GM12864 (cell line): ENCODE measurements around the gene GPR135.

ENCODE experiments used
- DNase-seq: peaks from one replicate; pipeline ENCODE4 v3.0.0-alpha.2; 2011; ENCODE audit warnings: low read depth
- H3K4me3 ChIP-seq: 2 replicates; pipeline ENCODE4 v1.5.1; 2011; ENCODE audit warnings: mild to moderate bottlenecking, low read depth, low read length, control low read depth
- CTCF ChIP-seq: IDR thresholded peaks from 2 replicates; pipeline ENCODE4 v1.5.1; 2011; ENCODE audit warnings: low read depth, mild to moderate bottlenecking, moderate library complexity, low read length, control low read depth, inconsistent platforms; ENCODE audit errors: missing control alignments

Gene GPR135

GRCh38 chr14:59465316-59466135, at the start of gene GPR135:
Gene GPR135 (minus strand): TSS chr14:59465380. CDS start chr14:59465226, 154 bp downstream.
- no peak for TF ChIP-seq CTCF
- peak within 1 kb of the TSS; percentile 76 for H3K4me3 ChIP-seq
- DNase-seq, result no peak

- DNase-seq, result no peak
- no peak overlapping the region for H3K4me3 ChIP-seq
- TF ChIP-seq CTCF, result peak; percentile 69
These were observed 46.9 kb upstream of the GPR135 start for GRCh38 chr14:59511916-59512575.

- DNase-seq, result no peak
- TF ChIP-seq CTCF, result no peak
- H3K4me3 ChIP-seq, result no peak overlapping the region
These were observed 45.8 kb upstream of the GPR135 start for GRCh38 chr14:59510966-59511365.

GRCh38 chr14:59510001-59510400, 44.8 kb upstream of the GPR135 start:
- DNase-seq, result no peak
- TF ChIP-seq CTCF, result no peak

GRCh38 chr14:59509101-59509500, 43.9 kb upstream of the GPR135 start:
- no peak for TF ChIP-seq CTCF
- no peak overlapping the region for H3K4me3 ChIP-seq
- DNase-seq, result no peak

More at GRCh38 chr14:59510001-59510400, 44.8 kb upstream of the GPR135 start:
- H3K4me3 ChIP-seq, result no peak overlapping the region

GRCh38 chr14:59507752-59508103, 42.5 kb upstream of the GPR135 start:
- TF ChIP-seq CTCF, result no peak
- no peak overlapping the region for H3K4me3 ChIP-seq
- DNase-seq, result no peak
